Stomach smooth muscle (tissue), 2 donors: ENCODE results near the gene SESN3.
"Not testable (repeated sequence)": the region's sequence is repeated elsewhere in the genome, so short reads cannot be mapped to it uniquely, and the experiment has no call there.

ENCODE experiments used
- H3K27ac ChIP-seq: one replicate; pipeline ENCODE4 v1.7.0; 2013; ENCODE audit warnings: mild to moderate bottlenecking, low read length, inconsistent platforms
- H3K27me3 ChIP-seq, 2 donors: one replicate each; pipeline ENCODE4 v1.7.0; 2013; ENCODE audit warnings: low read length in 2 of 2; ENCODE audit not compliant: insufficient read depth in 2 of 2, control insufficient read depth in 1 of 2
- H3K36me3 ChIP-seq, 2 donors: one replicate each; pipeline ENCODE4 v1.7.0; 2013; ENCODE audit warnings: low read length in 2 of 2; ENCODE audit not compliant: control insufficient read depth in 2 of 2, insufficient read depth in 2 of 2
- H3K4me1 ChIP-seq: one replicate; pipeline ENCODE4 v1.7.0; 2013; ENCODE audit warnings: low read length; ENCODE audit not compliant: control insufficient read depth, insufficient read depth
- H3K4me3 ChIP-seq, 2 donors: one replicate each; pipeline ENCODE4 v1.7.0; 2013; ENCODE audit warnings: low read length in 2 of 2
- H3K9ac ChIP-seq, 2 donors: one replicate each; pipeline ENCODE4 v1.7.0; 2013; ENCODE audit warnings: low read length in 2 of 2, mild to moderate bottlenecking in 1 of 2
- H3K9me3 ChIP-seq, 2 donors: one replicate each; pipeline ENCODE4 v1.7.0; 2013; ENCODE audit warnings: low read length in 2 of 2; ENCODE audit not compliant: control insufficient read depth in 2 of 2
- donor health status: healthy.
- donor health status: Pancreatic carcinoma.

SESN3 gene, protein sequence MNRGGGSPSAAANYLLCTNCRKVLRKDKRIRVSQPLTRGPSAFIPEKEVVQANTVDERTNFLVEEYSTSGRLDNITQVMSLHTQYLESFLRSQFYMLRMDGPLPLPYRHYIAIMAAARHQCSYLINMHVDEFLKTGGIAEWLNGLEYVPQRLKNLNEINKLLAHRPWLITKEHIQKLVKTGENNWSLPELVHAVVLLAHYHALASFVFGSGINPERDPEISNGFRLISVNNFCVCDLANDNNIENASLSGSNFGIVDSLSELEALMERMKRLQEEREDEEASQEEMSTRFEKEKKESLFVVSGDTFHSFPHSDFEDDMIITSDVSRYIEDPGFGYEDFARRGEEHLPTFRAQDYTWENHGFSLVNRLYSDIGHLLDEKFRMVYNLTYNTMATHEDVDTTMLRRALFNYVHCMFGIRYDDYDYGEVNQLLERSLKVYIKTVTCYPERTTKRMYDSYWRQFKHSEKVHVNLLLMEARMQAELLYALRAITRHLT

GRCh38 chr11:95231127-95231880 is at the start of gene SESN3:
SESN3 (minus strand) TSS chr11:95231202; CDS start chr11:95230860, 342 bp downstream.
- Histone ChIP-seq H3K9ac (peak within 1 kb of the TSS; percentile 59 to 76), H3K27ac (peak within 1 kb of the TSS; percentile 89), H3K4me3 (peak within 1 kb of the TSS; percentile 72 to 85), H3K4me1 (peaks cover 2% of the 10 kb centered on the region), H3K27me3 (no peaks in the 10 kb centered on the region), H3K36me3 (no peaks in the 10 kb centered on the region), H3K9me3 (no peaks in the 10 kb centered on the region)

DNA sequence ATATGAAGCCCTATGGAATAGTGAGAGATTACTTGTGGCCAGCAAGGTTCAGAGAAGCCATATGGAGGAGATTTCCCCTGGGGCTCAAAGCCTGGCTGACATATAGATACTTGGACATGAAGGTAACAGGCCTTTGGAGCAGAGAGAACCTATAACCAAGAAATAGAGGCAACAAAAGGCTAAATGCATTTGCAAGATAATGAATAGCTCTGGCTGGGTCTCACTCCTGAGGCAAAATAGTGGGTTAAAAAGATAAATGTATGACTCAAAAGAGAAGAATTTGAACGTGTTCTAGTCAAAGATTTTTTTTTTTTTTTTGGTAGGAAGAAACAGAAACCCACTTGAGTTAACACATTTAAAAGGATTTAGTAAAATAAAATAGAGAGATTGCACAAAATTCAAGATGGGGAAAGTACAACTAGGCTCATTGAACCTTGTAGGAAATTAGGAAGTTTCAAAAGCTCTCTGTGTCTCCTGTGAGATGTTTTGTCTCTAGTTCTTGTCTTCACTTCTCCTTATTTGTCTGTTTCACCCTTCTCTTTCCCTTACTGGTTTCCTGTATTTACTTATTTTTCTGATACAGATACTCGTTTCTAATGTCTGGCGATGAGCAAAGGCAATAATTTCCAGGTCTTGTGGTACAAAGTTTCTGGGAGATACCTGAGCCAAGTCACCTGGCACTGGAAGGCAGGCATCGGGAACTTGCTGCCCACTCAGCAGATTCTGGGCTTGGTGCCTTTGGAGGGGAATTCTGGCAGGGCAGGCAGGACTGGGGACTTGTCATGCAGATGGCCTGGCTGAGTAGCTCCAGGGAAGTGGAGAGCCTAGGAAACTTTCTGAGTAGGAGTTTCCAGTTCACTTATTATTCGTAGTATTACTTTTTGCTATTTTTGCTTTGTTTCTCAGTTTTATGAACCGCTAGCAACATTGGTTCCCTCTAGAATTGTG is 49.2 kb upstream of the SESN3 start:
- H3K36me3 ChIP-seq, result no peaks in the 10 kb centered on the region
- no peak overlapping the region for H3K27ac ChIP-seq
- no peaks in the 10 kb centered on the region for H3K27me3 ChIP-seq
- no peaks in the 10 kb centered on the region for H3K9me3 ChIP-seq
- peaks cover 11% of the 10 kb centered on the region for H3K4me1 ChIP-seq
- H3K4me3 ChIP-seq, result no peak overlapping the region
- H3K9ac ChIP-seq, result no peak overlapping the region

DNA sequence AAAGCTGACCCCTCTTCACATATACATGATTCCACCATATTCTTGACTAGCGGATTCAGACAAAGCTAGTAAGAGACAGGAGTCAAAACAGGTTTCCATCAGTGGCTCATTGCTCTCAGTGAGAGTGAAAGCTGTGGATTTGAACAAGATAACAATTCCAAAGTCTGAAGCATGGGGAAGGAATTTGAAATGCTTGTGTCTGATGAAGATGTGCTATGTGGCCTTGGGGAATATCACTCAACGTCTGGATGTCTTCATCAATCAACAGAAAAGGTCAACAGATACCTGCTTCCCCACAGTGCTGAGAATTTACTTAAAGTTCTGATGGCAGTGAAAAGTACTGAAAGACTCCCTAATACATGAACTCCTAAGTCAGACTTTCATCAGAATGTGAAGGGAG is 46.9 kb upstream of the SESN3 start:
- Histone ChIP-seq H3K4me1 (peaks cover 11% of the 10 kb centered on the region), H3K4me3 (no peak overlapping the region), H3K27me3 (no peaks in the 10 kb centered on the region), H3K9ac (no peak overlapping the region), H3K9me3 (no peaks in the 10 kb centered on the region), H3K36me3 (no peaks in the 10 kb centered on the region), H3K27ac (no peak overlapping the region)

- H3K4me1 ChIP-seq, result peaks cover 6% of the 10 kb centered on the region
- no peak overlapping the region for H3K4me3 ChIP-seq
- no peaks in the 10 kb centered on the region for H3K9me3 ChIP-seq
- H3K27ac ChIP-seq, result no peak overlapping the region
- H3K9ac ChIP-seq, result no peak overlapping the region
- no peaks in the 10 kb centered on the region for H3K36me3 ChIP-seq
- no peaks in the 10 kb centered on the region for H3K27me3 ChIP-seq
Observed at GRCh38 chr11:95276139-95276538, 45.1 kb upstream of the SESN3 start.

GRCh38 chr11:95273618-95274017 is 42.6 kb upstream of the SESN3 start:
- H3K9me3 ChIP-seq, H3K27ac ChIP-seq, H3K4me3 ChIP-seq, H3K27me3 ChIP-seq, H3K9ac ChIP-seq, H3K4me1 ChIP-seq, H3K36me3 ChIP-seq: not testable (repeated sequence)

- Histone ChIP-seq H3K27me3 (no peaks in the 10 kb centered on the region), H3K4me1 (no peaks in the 10 kb centered on the region), H3K36me3 (no peaks in the 10 kb centered on the region), H3K9me3 (no peaks in the 10 kb centered on the region), H3K4me3 (no peak overlapping the region), H3K9ac (no peak overlapping the region), H3K27ac (no peak overlapping the region)
Observed at GRCh38 chr11:95269036-95269819, 38.2 kb upstream of the SESN3 start.

DNA sequence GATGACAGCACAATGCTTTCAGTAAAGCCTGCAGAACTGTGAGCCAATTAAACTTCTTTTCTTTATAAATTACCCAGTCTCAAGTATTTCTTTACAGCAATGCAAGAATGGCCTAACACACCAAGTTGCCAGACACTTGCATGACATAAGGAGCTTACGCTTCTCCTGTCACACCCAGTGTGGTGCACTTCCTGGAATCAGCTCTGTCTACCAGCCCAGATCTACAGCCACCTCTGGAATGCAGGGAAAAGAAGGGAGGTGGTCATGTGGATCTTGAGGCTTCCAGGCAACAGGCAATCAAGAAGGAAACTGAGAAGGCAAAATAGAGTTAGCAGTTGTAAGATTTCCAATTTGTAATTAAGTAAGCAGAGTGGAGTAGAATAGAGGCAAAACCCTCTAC is 37.4 kb upstream of the SESN3 start:
- H3K4me3 ChIP-seq, result no peak overlapping the region
- H3K9ac ChIP-seq, result no peak overlapping the region

GRCh38 chr11:95267601-95268213 is 36.7 kb upstream of the SESN3 start:
- no peak overlapping the region for H3K4me3 ChIP-seq
- no peaks in the 10 kb centered on the region for H3K9me3 ChIP-seq
- H3K9ac ChIP-seq, result no peak overlapping the region
- no peaks in the 10 kb centered on the region for H3K4me1 ChIP-seq
- H3K27me3 ChIP-seq, result no peaks in the 10 kb centered on the region
- no peaks in the 10 kb centered on the region for H3K36me3 ChIP-seq
- no peak overlapping the region for H3K27ac ChIP-seq

More for the DNA sequence above, 37.4 kb upstream of the SESN3 start:
- Histone ChIP-seq H3K36me3 (no peaks in the 10 kb centered on the region), H3K27me3 (no peaks in the 10 kb centered on the region), H3K27ac (no peak overlapping the region), H3K9me3 (no peaks in the 10 kb centered on the region), H3K4me1 (no peaks in the 10 kb centered on the region)

DNA sequence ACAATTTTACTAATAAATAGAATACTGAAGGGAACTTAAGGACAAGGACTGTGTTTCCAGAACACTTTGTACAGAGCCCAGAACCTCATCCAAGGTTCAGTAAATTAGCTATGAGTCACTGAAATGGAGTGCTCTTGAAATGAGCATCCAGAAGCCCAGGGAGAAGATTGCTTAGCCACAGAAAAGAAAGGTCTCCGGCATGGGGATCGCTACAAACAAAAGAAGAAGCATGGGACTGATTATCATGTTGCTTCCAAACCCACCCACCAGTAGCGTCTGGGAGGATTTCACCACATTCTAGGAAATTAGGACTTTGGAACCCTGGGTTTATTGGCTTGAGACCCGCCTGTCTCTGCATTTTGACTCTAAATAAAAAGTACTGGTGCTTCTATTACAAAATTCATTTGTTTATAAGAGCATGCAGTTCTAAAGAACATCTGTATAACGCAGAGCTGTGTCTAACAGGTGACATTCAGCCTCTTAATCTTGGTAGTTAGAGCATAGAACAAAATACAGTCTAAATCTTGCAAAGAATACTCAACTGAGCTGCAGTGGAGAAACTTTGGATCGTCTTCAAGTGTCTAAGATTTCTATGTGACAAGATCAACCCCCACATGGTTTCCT is 35.9 kb upstream of the SESN3 start:
- no peaks in the 10 kb centered on the region for H3K4me1 ChIP-seq
- H3K9ac ChIP-seq, result no peak overlapping the region
- H3K36me3 ChIP-seq, result no peaks in the 10 kb centered on the region
- no peak overlapping the region for H3K4me3 ChIP-seq
- no peaks in the 10 kb centered on the region for H3K27me3 ChIP-seq
- H3K9me3 ChIP-seq, result no peaks in the 10 kb centered on the region
- H3K27ac ChIP-seq, result no peak overlapping the region
